CD4-positive, alpha-beta T cell (primary cell): ENCODE data around the gene RDH5. TPM values are rescaled to one million over a fixed set of nuclear protein-coding genes. Genes with fewer than 3 reads are reported as not detected.

Experiments
- ATAC-seq: fragments of 200-7000 bp; cut with Tn5 transposase; one replicate; pipeline ENCODE4 v1.10.0; 2022; ENCODE audit warnings: mild to moderate bottlenecking; ENCODE audit not compliant: poor library complexity
- CTCF ChIA-PET: fragments of 350-600 bp; sonication (Branson Sonifier 250); formaldehyde crosslinking; loops from one replicate; lab custom pipeline; 2021; ENCODE audit warnings: antibody characterized with exemption, inconsistent platforms; lab: Charles Lee
- POLR2A ChIA-PET: fragments of 350-600 bp; sonication (Branson Sonifier 250); formaldehyde crosslinking; loops from one replicate; lab custom pipeline; 2021; ENCODE audit warnings: antibody characterized with exemption, inconsistent platforms; lab: Charles Lee
- DNase-seq, 14 experiments: peaks; one replicate each; pipeline ENCODE4 v3.0.0-alpha.2; 2013 to 2020; ENCODE audit warnings: mixed read lengths in 2 of 14
- H3K27ac ChIP-seq, 2 donors: one replicate each; pipeline versions ENCODE4 v1.5.1 to v1.7.0; 2013; ENCODE audit warnings: low read length in 2 of 2, low read depth in 1 of 2, mild to moderate bottlenecking in 1 of 2
- H3K27me3 ChIP-seq, 2 experiments: 1 replicate in 1 of 2; 2 replicates in 1 of 2; pipeline versions ENCODE4 v1.6.1 to v1.7.0; 2013; ENCODE audit warnings: low read length in 2 of 2, control low read depth in 1 of 2, mild to moderate bottlenecking in 1 of 2, moderate library complexity in 1 of 2; ENCODE audit not compliant: insufficient read depth in 2 of 2, control insufficient read depth in 1 of 2
- H3K36me3 ChIP-seq: one replicate; pipeline ENCODE4 v1.6.1; 2013; ENCODE audit warnings: low read length, control low read depth; ENCODE audit not compliant: insufficient read depth
- H3K4me1 ChIP-seq: one replicate; pipeline ENCODE4 v1.6.1; 2013; ENCODE audit warnings: low read length, control low read depth; ENCODE audit not compliant: insufficient read depth
- H3K4me3 ChIP-seq: one replicate; pipeline ENCODE4 v1.5.1; 2013; ENCODE audit warnings: mild to moderate bottlenecking, low read length, moderate library complexity
- H3K9me3 ChIP-seq, 2 experiments: 1 replicate in 1 of 2; 2 replicates in 1 of 2; pipeline versions ENCODE4 v1.6.1 to v1.7.0; 2013; ENCODE audit warnings: low read length in 2 of 2, mild to moderate bottlenecking in 2 of 2, control low read depth in 1 of 2, moderate library complexity in 1 of 2; ENCODE audit not compliant: control insufficient read depth in 1 of 2, insufficient read depth in 1 of 2
- H3K27ac Mint-ChIP-seq: one replicate; pipeline ENCODE4 v1.8.0; 2020; ENCODE audit warnings: mixed read lengths
- H3K27me3 Mint-ChIP-seq: one replicate; pipeline ENCODE4 v1.8.0; 2021; ENCODE audit warnings: mixed read lengths
- H3K36me3 Mint-ChIP-seq: one replicate; pipeline ENCODE4 v1.8.0; 2021; ENCODE audit warnings: low read depth, mixed read lengths
- H3K4me1 Mint-ChIP-seq: one replicate; pipeline ENCODE4 v1.8.0; 2021; ENCODE audit warnings: low read depth, mixed read lengths
- H3K4me3 Mint-ChIP-seq: one replicate; pipeline ENCODE4 v1.8.0; 2020; ENCODE audit warnings: mild to moderate bottlenecking, mixed read lengths
- H3K9me3 Mint-ChIP-seq: one replicate; pipeline ENCODE4 v1.8.0; 2020; ENCODE audit warnings: mixed read lengths
- CTCF ChIP-seq: fragments of 200-600 bp; IDR thresholded peaks from one replicate; pipeline ENCODE4 v1.8.0; 2022; ENCODE audit warnings: antibody characterized with exemption, mild to moderate bottlenecking
- intact Hi-C, 2 experiments: fragments of 100-400 bp; cut with DNase I in 1 of 2; cut with micrococcal nuclease in 1 of 2; formaldehyde crosslinking; loops; one replicate each; pipeline versions ENCODE4 v1.15.1 to v1.9.0; 2023 to 2025; cut with DNase I, micrococcal nuclease
- total RNA-seq, 174 experiments: library from RNA in 2 of 174; stranded (reverse) in 2 of 174; gene quantifications; one replicate each; pipeline ENCODE4 v1.2.3 and lab custom pipeline; 2021 to 2026

RDH5 gene
- total RNA-seq, 2 experiments from 2014 or later, result 8.8 TPM

GRCh38 chr12:55732288-55732687 is 12.1 kb downstream of the RDH5 start:
- no peaks in the 10 kb centered on the region for H3K27me3 Mint-ChIP-seq
- no peaks in the 10 kb centered on the region for H3K9me3 ChIP-seq
- ChIA-PET POLR2A (no interaction called here), CTCF (no interaction called here)
- no peak overlapping the region for H3K4me3 ChIP-seq
- peaks cover 37% of the 10 kb centered on the region for H3K4me1 Mint-ChIP-seq
- ATAC-seq (no peak), DNase-seq (no peak)
- H3K4me1 ChIP-seq, result peaks cover 34% of the 10 kb centered on the region
- no peak overlapping the region for H3K4me3 Mint-ChIP-seq
- no peaks in the 10 kb centered on the region for H3K27me3 ChIP-seq
- H3K27ac Mint-ChIP-seq, result no peak overlapping the region
- H3K36me3 Mint-ChIP-seq, result no peaks in the 10 kb centered on the region
- no peak for TF ChIP-seq CTCF
- no peak overlapping the region for H3K27ac ChIP-seq
- no peaks in the 10 kb centered on the region for H3K9me3 Mint-ChIP-seq
- intact Hi-C loops, result loop anchor here in 1 of 2 experiments (10.0 kb wide), 2 partner anchors 77 to 373 kb away; partner anchors contain the start of gene PA2G4
- H3K36me3 ChIP-seq, result no peaks in the 10 kb centered on the region

DNA sequence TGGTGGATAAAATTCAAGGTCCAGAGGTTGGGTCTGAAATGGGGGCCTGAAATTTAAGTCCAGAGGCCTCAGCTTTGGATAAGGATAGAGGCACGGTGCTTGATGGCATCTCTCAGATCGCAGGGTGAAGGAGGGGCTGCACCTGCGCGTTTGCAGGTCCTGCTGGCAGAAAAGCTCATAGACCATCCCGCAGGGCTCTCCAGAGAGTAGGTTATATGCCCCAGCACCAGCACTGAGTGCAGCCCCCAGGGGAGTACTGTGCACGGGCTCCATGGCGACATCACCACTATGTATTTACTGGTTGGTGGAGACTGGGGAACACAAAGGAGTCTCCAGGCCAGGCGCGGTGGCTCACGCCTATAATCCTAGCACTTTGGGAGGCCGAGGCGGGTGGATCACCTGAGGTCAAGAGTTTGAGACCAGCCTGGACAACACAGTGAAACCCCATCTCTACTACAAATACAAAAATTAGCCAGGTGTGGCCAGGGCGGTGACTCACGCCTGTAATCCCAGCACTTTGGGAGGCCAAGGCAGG is 12.9 kb downstream of the RDH5 start:
- Mint-ChIP-seq H3K36me3 (no peaks in the 10 kb centered on the region), H3K27ac (no peak overlapping the region), H3K9me3 (no peaks in the 10 kb centered on the region), H3K4me3 (no peak overlapping the region), H3K27me3 (no peaks in the 10 kb centered on the region), H3K4me1 (peaks cover 40% of the 10 kb centered on the region)
- ChIA-PET POLR2A (no interaction called here), CTCF (interaction anchor here (1.2 kb wide), 1 partner anchor 8 kb away, joined by 4 read pairs; no protein-coding TSS in a partner anchor)
- no peak for TF ChIP-seq CTCF
- intact Hi-C loops, result loop anchor here in 1 of 2 experiments (10.0 kb wide), 2 partner anchors 78 to 372 kb away; partner anchors contain the start of gene PA2G4
- H3K9me3 ChIP-seq, result no peaks in the 10 kb centered on the region
- ATAC-seq (no peak), DNase-seq (no peak)
- no peaks in the 10 kb centered on the region for H3K36me3 ChIP-seq
- H3K4me1 ChIP-seq, result peaks cover 34% of the 10 kb centered on the region
- no peak overlapping the region for H3K27ac ChIP-seq
- no peak overlapping the region for H3K4me3 ChIP-seq
- H3K27me3 ChIP-seq, result no peaks in the 10 kb centered on the region

DNA sequence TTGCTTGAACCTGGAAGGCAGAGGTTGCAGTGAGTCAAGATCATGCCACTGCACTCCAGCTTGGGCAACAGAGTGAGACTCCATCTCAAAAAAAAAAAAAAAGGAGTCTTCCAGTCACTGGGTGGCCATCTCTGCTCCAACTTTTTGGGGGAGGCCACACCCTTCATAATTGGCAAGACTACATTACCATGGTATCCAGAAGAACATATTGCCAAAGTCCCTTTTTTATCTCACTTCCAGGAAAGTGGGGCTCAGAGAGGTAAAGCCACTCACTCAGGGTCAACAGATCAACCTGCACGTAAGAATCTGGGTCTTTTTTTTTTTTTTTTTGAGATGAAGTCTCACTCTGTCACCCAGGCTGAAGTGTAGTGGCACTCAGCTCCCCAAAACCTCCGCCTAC is 13.7 kb downstream of the RDH5 start:
- Mint-ChIP-seq H3K36me3 (no peaks in the 10 kb centered on the region), H3K4me3 (no peak overlapping the region), H3K27me3 (no peaks in the 10 kb centered on the region), H3K9me3 (no peaks in the 10 kb centered on the region), H3K4me1 (peaks cover 48% of the 10 kb centered on the region), H3K27ac (no peak overlapping the region)
- intact Hi-C loops, result loop anchor here in 1 of 2 experiments (10.0 kb wide), 2 partner anchors 79 to 371 kb away; partner anchors contain the start of gene PA2G4
- Histone ChIP-seq H3K36me3 (no peaks in the 10 kb centered on the region), H3K9me3 (no peaks in the 10 kb centered on the region), H3K27me3 (no peaks in the 10 kb centered on the region), H3K27ac (no peak overlapping the region), H3K4me3 (no peak overlapping the region), H3K4me1 (peaks cover 36% of the 10 kb centered on the region)
- TF ChIP-seq CTCF, result no peak
- ChIA-PET POLR2A (no interaction called here), CTCF (interaction anchor here (1.2 kb wide), 1 partner anchor 9 kb away, joined by 4 read pairs; no protein-coding TSS in a partner anchor)
- ATAC-seq, result no peak
- DNase-seq, result no peak
